ENCODE results near the gene LTO1.
"Not testable (repeated sequence)": the region's sequence is repeated elsewhere in the genome, so short reads cannot be mapped to it uniquely, and the experiment has no call there.

LTO1 gene

GRCh38 chr11:69699213-69699612 lies 24.1 kb upstream of the LTO1 start:
- peak overlapping the region; percentile 37 for H3K27ac ChIP-seq
- TF ChIP-seq CTCF (conservative IDR thresholded peaks at IDR 0.05), result no peak

- H3K27ac ChIP-seq, result peak overlapping the region; percentile 37; the same call in 1 of the 2 replicates
- TF ChIP-seq CTCF (conservative IDR thresholded peaks at IDR 0.05), result no peak
Observed at GRCh38 chr11:69698362-69698761, 23.2 kb upstream of the LTO1 start.

- H3K27ac ChIP-seq, result no peak overlapping the region; the same call in 1 of the 2 replicates
- no peak for TF ChIP-seq CTCF (conservative IDR thresholded peaks at IDR 0.05)
Observed at GRCh38 chr11:69697861-69698260, 22.7 kb upstream of the LTO1 start.

- H3K27ac ChIP-seq, result no peak overlapping the region
- no peak for TF ChIP-seq CTCF (conservative IDR thresholded peaks at IDR 0.05)
Observed at GRCh38 chr11:69697469-69697843, 22.3 kb upstream of the LTO1 start.

- no peak for TF ChIP-seq CTCF (conservative IDR thresholded peaks at IDR 0.05)
- no peak overlapping the region for H3K27ac ChIP-seq
Observed at GRCh38 chr11:69696749-69697468, 21.8 kb upstream of the LTO1 start.

- not testable (repeated sequence) for H3K27ac ChIP-seq
Observed at GRCh38 chr11:69695995-69696394, 20.8 kb upstream of the LTO1 start.

GRCh38 chr11:69695581-69695980 lies 20.4 kb upstream of the LTO1 start:
- no peak overlapping the region for H3K27ac ChIP-seq
- no peak for TF ChIP-seq CTCF (conservative IDR thresholded peaks at IDR 0.05)

GRCh38 chr11:69694781-69695180 lies 19.6 kb upstream of the LTO1 start:
- no peak overlapping the region for H3K27ac ChIP-seq
- no peak for TF ChIP-seq CTCF (conservative IDR thresholded peaks at IDR 0.05)
